GM21825 (cell line): Measurements from ENCODE around the gene NUDT1.

Experiments
- ATAC-seq: cut with Tn5 transposase; IDR thresholded peaks from one replicate; pipeline ENCODE4 v1.9.1; 2021; ENCODE audit warnings: mild to moderate bottlenecking, moderate library complexity; ENCODE audit not compliant: unreplicated experiment

NUDT1 gene

DNA sequence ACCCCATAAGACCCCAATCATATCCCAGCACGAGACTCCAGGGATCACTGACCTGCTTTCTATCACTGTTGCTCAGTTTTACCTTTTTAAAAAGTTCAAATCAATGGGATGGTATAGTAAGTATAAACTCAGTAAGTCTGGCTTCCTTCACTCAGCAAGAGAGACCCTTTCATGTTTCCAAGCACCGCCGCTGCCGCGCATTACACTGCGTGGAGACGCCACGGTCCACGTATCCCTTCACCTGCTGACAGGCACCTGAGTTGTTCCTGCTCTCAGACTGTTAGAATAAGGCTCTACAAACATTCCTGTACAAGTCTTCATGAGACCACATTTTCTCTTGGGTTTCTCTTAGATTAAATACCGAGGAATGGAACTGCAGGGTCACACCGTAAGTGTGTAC is 37.6 kb upstream of the NUDT1 start:
- ATAC-seq = no peak

DNA sequence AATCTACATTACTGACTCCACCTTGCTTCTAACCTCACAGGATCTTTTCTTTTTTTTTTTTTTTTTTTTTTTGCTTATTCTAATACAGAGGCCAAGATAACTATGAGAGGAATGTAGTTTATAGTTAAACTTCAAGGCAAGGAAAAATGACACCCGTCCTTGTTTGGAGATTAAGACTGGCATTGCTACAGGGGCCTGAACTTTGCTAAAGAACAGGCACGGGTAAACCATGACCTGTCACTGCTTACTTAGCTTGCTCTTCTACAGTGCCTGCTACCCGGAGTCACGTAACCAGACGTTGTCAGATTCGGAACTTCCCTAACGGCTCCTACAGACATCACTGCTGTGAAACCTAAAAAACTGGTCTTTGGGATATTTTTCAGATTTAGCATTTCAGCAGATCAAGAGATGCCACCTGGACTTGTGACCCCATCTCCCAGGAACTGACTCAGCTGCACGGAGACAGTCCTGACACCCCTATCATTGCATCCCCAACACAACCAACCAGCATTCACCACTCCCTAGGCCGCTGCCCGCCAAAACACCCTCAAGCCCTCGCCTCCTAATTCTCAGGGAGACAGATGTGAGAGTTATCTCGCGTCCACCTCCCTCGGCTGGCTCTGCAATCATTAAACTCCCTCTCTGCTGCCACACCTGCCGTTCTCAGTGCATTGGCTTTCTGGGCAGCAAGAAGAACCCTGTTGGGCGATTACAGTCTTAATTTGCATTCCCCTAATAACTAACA is 36.8 kb upstream of the NUDT1 start:
- ATAC-seq = no peak

DNA sequence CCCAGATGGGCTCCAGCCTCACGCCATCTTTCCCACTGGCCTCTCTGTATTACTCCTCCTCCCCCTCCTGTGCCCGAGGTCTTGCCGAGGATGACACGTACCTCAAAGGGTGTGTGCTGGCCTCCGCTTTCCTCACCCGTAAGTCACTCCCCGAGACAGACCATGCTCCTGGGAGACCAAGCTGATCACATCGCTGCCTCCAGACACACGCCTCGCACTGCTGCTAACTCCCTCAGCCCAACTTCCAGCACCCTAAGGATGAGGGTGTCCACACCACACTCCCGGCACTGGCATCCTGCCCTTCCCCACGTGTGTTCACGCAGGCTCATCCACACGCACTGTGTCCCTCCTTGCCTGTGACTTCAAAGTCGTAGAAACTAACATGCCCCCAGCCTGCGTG is 33.3 kb upstream of the NUDT1 start:
- ATAC-seq = no peak

DNA sequence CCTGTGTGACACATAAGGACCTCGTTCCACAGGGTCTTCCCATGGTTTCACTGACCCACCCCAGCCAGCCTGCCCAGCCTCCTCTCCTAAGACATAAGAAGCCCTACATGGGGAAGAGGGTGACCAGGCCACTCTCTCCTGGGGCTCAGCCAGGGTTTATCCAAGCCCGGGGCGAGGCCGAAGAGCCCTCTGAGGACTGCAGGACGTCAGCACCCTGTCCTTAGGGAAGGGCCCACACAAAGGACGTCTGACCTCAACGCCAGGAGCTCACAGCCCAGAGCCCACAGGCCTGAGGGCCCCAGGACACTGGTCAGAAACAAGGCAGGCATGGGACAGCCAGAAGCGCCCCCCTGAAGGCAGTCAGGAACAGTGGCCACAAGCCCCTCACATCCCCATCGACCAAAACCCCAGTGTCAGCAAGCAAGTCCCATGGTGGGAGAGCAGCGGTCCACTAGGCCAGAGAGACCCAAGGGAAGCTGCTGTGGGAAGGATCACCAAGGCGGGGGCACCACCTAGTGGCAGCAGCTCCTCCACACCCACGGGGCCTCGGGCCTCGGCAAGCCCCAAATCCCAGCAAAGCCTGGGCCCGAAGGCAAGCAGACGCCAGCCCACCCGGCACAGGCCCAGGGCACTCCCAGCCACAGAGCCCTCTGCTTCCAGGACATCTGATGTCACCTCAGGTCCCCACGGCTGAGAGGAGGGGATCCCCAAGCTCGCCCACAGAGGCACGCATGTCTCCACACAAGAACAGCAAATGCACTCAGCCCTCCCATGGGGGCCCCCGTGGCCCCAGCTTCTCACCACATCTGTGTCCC is 32.7 kb upstream of the NUDT1 start:
- peak; percentile 64 for ATAC-seq

DNA sequence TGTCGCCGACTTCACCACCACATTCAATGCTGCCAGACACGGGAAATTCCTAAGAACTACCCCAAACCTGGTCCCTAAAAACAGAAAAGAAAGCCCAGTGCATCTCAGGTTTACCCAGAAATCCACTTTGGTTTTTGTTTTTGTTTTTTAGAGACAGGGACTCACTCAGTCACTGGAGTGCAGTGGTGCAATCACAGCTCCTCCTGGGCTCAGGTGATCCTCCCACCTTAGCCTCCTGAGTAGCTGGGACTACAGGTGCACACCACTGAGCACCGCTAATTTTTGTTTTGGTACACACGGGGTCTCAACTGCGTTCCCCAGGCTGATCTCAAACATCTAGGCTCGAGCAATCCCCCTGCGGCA is 32.1 kb upstream of the NUDT1 start:
- ATAC-seq = no peak

DNA sequence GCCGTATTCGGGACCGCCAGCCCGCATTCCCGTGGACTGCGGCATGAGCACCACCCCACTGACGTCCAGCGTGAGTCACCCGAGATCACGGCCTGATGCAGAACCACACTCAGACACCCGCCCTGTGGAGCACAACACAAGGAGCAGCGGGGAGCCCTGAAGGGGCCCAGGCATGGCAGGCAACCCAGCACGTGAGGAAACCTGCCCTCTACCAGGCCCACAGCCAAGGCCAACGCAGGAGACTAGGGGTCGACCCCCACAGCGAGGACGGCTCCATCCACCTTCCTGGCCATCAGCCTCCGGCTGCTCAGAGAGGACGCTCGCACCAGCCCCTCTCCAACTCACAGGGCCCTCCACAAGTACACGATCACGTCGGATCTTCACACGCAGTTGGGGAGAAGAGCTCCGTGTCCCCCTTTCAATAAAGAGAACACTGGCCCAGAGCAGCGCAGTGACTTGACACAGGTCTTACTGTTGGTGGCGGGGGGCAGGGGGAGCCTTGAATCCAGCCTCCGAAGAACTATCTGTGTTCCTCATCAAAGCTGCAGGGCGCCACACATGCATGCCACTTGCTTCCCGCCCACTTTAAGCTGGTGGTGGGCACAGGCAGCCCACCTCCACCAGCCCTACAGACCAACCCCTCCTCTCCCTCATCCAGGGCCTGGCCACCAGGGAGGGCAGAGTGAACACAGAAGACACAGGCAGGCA is 31.3 kb upstream of the NUDT1 start:
- no peak for ATAC-seq

DNA sequence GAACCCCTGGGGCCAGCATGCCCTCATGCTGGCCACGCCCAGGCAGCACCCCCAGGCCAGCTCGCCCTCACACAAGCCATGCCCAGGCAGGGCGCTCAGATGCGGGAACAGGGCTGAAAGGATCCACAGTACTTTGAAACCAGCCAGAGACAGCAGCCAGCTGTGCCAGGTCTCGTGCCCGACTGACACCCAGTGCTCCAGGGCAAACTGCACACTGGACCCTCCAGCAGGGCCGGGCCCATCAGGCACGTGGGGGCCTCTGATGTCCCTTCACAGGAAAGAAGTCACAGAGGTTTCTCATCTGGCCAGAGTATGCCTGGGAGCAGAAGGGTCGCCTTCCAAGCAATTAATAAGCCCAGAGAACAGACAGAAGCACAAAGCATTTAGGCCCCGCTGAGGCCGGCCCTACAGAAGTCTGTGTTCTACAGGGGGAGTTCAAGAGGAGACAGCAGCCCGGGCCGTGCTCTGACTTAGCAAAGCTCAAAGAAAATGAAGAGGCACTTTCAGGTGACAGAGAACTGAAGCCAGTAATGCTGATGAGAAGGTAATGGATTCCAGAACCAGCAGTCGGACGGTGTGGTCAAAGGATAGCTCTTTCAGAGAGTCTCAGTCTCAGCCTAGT is 30.7 kb upstream of the NUDT1 start:
- no peak for ATAC-seq

DNA sequence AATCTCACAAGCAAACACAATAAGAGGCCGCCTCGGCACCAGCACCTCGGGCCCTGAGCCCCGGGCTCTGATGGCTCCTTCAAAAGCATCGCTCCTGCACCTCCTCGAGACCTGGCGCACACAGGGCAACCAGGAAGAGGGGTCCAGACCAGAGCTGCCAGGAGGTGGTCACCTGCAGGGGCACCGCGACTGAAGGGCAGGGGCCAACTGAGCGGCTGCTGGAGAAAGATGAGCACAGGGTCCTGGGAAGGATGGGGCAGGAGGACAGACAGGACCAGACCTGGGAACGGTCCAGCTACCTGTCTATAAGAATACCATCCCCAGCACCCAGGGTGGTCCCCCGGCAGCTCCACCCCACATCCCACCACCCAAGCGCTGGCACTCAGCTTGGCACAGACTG is 30.1 kb upstream of the NUDT1 start:
- no peak for ATAC-seq

DNA sequence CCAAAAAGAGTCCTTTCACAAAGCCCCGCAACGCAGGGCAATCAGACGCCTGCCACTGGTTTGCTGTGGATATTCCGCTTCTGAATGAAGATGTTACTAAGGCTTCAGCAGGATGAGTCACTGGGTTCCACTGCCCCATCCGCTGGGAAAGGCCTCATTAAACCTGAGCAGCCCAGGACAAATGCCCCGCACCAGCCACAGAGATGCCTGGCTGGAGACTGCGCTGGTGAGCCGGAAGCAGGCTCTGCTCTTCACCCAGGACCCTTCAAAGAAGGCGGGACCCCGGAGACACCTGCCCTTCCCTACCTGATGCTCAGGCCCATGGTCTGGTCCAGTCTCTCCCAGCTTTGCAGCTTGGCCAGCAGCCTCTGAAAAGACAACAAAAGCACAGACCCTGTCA is 29.1 kb upstream of the NUDT1 start:
- ATAC-seq = no peak

DNA sequence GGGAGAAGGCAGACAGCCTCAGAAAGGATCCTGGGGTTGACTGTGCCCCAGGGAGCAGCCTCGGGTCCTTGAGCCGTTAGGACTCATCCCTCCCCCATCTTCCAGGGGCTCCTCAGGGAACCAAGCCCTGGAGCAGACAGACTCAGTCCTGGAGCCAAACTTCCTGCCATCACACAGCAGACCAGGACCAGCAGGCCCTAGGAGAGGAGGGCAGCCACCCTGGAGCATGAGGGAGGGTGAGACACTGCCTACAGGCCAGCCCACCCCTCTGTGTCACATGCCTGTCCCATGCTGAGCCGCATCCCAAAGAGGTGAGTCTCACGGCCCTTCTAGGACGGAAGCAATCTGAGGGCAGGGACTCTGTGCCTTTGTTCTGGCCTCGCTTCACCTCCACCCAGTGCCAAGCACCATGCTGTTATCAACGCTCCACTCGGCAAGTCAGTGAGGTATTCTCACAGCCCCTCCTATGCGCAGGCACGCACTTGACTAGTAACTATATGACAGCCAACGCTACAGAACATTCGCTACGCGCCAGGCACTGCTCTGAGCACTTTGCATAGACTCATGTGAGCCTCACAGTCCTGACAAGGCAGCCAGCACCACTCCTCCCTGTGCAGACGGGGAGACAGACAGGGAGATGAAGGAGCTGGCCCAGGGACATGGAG is 28.3 kb upstream of the NUDT1 start:
- ATAC-seq = no peak

DNA sequence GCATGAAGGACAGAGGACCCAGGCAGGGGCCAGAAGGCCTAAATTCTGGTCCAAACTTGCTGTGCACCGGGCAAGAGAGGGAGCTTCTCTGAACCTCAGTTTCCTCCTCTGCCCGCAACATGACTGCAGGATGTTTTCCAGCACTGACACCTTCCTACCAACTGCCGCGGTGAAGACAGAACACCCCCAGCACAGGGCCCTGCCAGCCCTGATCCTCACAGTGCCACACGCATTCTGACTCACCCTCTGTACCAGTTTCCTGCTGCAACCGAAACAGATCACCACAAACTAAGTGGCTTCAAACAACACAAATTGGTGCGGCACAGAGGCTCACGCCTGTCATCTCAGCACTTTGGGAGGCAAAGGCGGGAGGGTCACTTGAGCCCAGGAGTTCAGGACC is 27.4 kb upstream of the NUDT1 start:
- no peak for ATAC-seq

DNA sequence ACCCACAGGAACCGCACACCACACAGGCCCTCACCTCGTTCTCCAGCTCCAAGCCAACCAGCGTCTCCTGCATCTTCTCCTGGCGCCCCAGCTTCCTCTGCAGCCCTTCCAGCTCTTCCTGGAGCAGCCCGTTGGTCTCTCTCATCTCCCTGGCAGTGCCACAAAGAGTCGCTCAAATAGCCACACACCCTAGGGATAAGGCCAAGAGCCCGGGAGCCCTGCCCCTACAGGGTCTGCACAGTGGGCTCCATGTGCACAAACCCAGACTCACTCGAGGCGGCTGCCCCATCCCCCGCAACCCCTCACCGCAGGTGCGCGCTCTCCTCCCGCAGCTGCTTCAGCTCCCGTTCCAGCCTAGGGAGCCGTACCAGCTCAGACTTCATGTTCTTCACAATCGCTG is 26.2 kb upstream of the NUDT1 start:
- no peak for ATAC-seq

DNA sequence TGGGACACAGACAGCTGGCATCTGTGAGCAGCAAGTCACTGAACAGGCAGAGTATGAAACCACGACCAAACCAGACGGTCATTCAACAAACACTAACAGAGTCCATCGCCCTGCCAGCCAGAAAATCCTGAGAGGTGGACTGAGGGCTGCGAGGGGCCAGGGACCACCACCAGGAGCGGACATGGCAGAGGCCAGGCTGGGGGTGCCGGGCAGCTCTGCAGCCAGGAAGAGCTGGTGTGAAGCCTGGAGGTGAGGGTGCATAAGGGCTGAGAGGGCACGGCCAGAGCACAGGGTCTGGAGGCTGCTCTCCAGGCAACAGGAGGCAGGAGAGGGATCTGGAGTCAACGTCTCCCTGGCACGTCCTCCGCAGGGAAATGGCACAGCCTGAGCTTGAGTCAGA is 24.8 kb upstream of the NUDT1 start:
- ATAC-seq = no peak

DNA sequence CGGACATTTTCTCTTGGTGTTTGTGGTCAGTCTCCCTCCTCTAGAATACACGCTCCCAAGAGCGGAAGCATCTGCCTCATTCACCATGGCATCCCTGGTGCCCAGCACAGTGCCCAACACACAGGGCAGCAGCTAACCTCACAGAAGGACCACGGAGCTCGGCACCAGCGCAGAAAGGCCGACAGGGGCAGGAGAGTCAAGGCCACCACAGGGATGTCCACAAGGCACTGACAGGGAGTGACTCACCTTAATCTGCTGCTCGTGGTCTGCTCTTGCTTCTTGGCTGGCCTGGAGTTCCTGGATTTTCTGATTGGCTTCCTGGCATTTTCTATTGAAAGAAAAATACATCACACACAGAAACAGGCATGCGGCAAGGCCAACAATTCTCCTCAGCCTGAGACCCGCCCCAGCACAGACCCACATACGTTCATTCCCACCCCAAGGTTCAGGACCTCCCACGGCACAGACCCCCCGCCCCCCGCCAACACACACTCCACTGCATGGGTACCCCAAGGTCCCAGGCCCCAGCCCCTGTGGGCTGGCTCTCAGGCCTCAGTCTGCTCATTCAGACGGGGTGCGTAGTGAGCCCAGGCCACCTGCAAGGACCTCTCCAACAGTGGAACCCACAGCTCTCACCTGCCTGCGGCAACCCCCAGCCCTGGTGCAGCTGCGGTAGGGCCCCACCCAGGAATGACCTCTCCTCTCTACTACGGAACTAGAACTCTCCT is 24.1 kb upstream of the NUDT1 start:
- no peak for ATAC-seq

DNA sequence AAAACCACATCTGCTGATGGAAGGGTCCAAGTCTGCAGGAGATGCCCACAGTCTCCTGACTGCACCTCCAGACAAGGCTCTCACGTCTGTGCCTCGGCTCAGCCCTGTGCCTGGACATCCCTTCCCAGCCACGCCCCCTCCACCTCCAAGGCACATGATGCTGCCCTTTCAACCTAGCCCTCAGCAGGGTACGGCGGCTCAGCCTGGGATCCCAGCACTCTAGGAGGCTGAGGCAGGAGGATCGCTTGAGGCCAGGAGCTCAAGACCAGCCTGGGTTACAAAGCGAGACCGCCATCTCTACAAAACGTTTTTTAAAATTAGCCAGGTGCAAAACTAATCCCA is 23.6 kb upstream of the NUDT1 start:
- ATAC-seq = no peak

DNA sequence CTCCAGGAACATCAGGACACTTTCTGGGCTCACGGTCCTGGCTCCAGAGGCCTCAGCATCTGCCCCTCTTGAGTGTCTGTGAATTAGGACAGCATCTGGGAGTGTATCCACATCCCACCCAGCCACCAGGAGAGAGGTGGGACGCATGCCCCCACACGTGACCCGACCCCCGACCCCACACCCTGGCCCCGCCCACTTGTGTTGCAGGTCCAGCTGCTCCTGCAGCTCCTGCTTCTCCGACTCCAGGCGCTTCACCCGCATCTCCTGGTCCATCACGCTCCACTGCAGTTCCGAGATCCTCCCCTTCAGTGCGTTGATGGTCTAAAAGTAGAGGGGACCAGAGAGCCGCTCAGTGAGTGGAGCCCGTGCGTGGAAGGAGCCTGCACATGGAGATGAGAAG is 22.9 kb upstream of the NUDT1 start:
- no peak for ATAC-seq

DNA sequence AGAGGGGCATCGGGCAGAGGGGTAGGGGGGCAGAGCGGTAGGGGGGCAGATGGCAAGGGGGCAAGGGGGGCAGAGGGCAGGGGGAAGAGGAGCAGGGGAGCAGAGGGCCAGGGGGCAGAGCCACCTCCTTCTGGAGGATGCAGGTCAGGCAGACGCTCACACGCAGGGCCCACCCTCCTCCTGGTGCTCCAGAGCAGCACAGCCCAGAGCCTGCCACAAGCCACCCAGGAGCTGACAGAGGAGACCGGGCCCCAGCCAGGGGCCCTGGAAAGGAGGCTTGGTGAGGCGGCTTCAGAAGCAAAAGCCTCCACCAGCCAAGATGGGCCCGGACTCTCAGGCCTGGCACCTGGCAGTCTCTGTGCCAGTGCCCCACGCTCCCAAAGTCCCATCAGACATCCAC is 22.4 kb upstream of the NUDT1 start:
- no peak for ATAC-seq

DNA sequence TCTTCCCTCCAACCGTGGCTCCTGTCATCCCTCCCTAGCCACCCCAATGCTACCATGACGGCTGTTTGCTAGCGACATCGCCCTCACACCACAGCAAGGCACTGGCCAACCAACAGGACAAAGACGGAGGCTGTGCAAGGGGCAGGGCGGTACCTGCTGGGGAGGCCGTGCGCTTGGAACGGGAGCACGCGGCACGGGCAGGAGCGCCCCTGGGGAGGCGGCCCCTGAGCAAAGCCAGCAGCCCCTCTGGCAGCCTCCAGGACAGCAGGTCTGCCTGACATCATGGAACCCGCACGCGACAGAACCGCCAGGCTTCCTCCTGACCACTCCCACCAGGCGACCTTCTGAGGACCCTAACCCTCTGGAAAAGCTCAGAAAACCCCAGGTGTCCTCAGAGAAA is 22.0 kb upstream of the NUDT1 start:
- ATAC-seq = no peak

DNA sequence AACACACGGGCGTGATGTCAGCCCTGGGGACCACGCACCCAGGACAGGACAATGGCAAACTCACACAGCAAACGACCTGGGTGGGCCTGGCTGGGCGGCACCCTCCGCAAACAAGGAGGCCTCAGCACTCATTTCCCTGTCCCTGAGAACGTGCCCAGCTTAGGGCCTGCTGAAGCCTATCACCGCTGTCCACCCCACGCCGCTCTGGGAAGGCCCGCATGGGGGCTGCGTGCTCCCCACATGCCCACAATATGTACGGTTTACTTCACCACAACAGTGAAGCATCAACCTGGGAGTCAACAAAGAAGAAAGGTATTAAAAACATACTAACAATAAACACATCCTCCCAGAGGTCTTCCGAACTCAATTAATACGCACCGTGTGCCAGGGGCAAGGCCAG is 21.5 kb upstream of the NUDT1 start:
- ATAC-seq = no peak

DNA sequence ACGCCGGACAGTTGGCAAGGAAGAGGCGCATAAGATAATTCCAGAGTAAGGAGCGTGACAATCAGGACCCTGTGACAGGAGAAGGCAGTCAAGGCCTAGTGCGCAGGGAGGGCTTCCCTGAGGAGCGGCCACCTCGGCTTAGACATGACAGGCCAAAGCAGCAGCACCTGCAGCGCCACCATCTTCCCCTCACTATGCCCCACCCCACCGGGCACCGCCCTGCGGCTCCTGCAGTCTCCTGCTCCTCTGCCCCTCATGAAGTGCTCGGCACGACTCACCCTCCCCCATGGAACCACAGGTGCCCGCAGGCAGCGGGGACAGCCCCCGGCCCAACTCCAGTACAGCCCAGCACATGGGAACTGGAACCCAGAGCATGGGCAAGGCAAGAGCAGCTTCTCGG is 21.1 kb upstream of the NUDT1 start:
- ATAC-seq = no peak

DNA sequence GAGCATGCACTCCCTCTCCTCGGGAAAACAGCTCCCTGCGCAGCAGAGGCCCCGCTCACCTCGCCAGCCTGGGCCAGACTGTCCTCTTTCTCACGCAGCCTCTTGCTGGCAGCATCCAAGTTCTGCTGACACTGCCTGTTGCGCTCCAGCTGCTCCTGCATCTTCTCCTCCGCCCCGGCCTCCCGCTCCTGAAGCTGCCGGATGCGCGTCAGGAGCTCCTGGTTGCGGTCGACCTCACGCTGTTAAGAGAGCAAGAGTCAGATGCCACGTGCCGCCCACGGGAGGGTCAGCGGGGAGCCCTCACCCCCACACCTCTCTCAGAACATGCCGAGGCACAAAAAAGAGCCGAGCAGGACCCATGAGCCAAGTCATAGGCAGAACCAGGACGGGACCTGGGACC is 19.5 kb upstream of the NUDT1 start:
- ATAC-seq = no peak
